ENCODE data around the gene OR10G4. TPM values are rescaled to one million over a fixed set of nuclear protein-coding genes. Genes with fewer than 3 reads are reported as not detected.

Gene OR10G4
- total RNA-seq (2014; rRNA removed; shearing (Covaris generic)) = not detected in 2 replicates
- not detected in 2 replicates for polyA plus RNA-seq (2016; fragmentation: Nextera tagmentation; extraction: Ambion mirVana)

GRCh38 chr11:124012697-124013096 is at the start of gene OR10G4:
TSS of gene OR10G4 (plus strand) at chr11:124012997. CDS start at chr11:124015575, 2,578 bp downstream.
- in situ Hi-C loops (cut with MboI) = no loop called here
- H3K27me3 ChIP-seq (replicated peaks; ENCODE audit: insufficient read depth) = no peaks in the 10 kb centered on the region
- H3K4me3 ChIP-seq = no peak within 1 kb of the TSS
- no peak within 1 kb of the TSS for H3K4me2 ChIP-seq (ENCODE audit: unreplicated experiment)
- no peak within 1 kb of the TSS for H3K9ac ChIP-seq
- TF ChIP-seq EZH2 (IDR thresholded peaks at IDR 0.05; ENCODE audit: insufficient read depth, poor library complexity, severe bottlenecking) = no peak
- TF ChIP-seq EZH2phosphoT487 (IDR thresholded peaks at IDR 0.05; ENCODE audit: insufficient read depth, low read depth) = no peak
- H3K4me1 ChIP-seq (ENCODE audit: insufficient read depth) = no peaks in the 10 kb centered on the region
- H2AFZ ChIP-seq = no peak within 1 kb of the TSS
- H3K9me2 ChIP-seq (ENCODE audit: insufficient read depth) = no peaks in the 10 kb centered on the region
- H3K79me2 ChIP-seq (ENCODE audit: insufficient read depth) = no peaks in the 10 kb centered on the region
- H3F3A ChIP-seq (ENCODE audit: insufficient read depth) = no peaks in the 10 kb centered on the region
- 18 to 21% methylated on average over 2 of the region's 2 CpGs for WGBS, 2 experiments (ENCODE audit: low coverage in 1 of 2, low lambda C conversion rate in 2 of 2, missing lambda C conversion rate in 2 of 2)
- H3K36me3 ChIP-seq (ENCODE audit: low read depth) = no peaks in the 10 kb centered on the region
- no peaks in the 10 kb centered on the region for H4K20me1 ChIP-seq (ENCODE audit: insufficient read depth)
- no peaks in the 10 kb centered on the region for H3K9me3 ChIP-seq (ENCODE audit: low read depth)
- no peak within 1 kb of the TSS for H3K27ac ChIP-seq
- no peak for DNase-seq

GRCh38 chr11:123973816-123974215 is 39.0 kb upstream of the OR10G4 start:
- in situ Hi-C loops (cut with MboI) = no loop called here
- no peaks in the 10 kb centered on the region for H3K9me2 ChIP-seq (ENCODE audit: insufficient read depth)
- H3K27me3 ChIP-seq (replicated peaks; ENCODE audit: insufficient read depth) = no peaks in the 10 kb centered on the region
- H4K20me1 ChIP-seq (ENCODE audit: insufficient read depth) = no peaks in the 10 kb centered on the region
- no peaks in the 10 kb centered on the region for H3K9me3 ChIP-seq (ENCODE audit: low read depth)
- no peaks in the 10 kb centered on the region for H3K36me3 ChIP-seq (ENCODE audit: low read depth)
- peaks cover 14% of the 10 kb centered on the region for H3K4me1 ChIP-seq (ENCODE audit: insufficient read depth)
- TF ChIP-seq EZH2 (IDR thresholded peaks at IDR 0.05; ENCODE audit: insufficient read depth, poor library complexity, severe bottlenecking) (no peak), EZH2phosphoT487 (IDR thresholded peaks at IDR 0.05; ENCODE audit: insufficient read depth, low read depth) (no peak)
- WGBS, 2 experiments (ENCODE audit: low coverage in 1 of 2, low lambda C conversion rate in 2 of 2, missing lambda C conversion rate in 2 of 2) = 0 to 4% methylated on average over 1 of the region's 1 CpG
- DNase-seq = peak; percentile 91
- peaks cover 13% of the 10 kb centered on the region for H3F3A ChIP-seq (ENCODE audit: insufficient read depth)
- no peaks in the 10 kb centered on the region for H3K79me2 ChIP-seq (ENCODE audit: insufficient read depth)
- H2AFZ ChIP-seq = no peak overlapping the region
- no peak overlapping the region for H3K9ac ChIP-seq
- H3K4me2 ChIP-seq (ENCODE audit: unreplicated experiment) = no peak overlapping the region
- no peak overlapping the region; the same call in 1 of the 2 replicates for H3K4me3 ChIP-seq
- peak overlapping the region; percentile 23; the same call in 1 of the 2 replicates for H3K27ac ChIP-seq

- H3K36me3 ChIP-seq (ENCODE audit: low read depth) = no peaks in the 10 kb centered on the region
- 82 to 84% methylated on average over 18 of the region's 18 CpGs for WGBS, 2 experiments (ENCODE audit: low coverage in 1 of 2, low lambda C conversion rate in 2 of 2, missing lambda C conversion rate in 2 of 2)
- H3K27ac ChIP-seq = no peak overlapping the region
- in situ Hi-C loops (cut with MboI) = no loop called here
- H3K27me3 ChIP-seq (replicated peaks; ENCODE audit: insufficient read depth) = no peaks in the 10 kb centered on the region; the same call in 1 of the 2 replicates
- no peak overlapping the region for H3K4me2 ChIP-seq (ENCODE audit: unreplicated experiment)
- TF ChIP-seq EZH2 (IDR thresholded peaks at IDR 0.05; ENCODE audit: insufficient read depth, poor library complexity, severe bottlenecking) (no peak), EZH2phosphoT487 (IDR thresholded peaks at IDR 0.05; ENCODE audit: insufficient read depth, low read depth) (no peak)
- H3K79me2 ChIP-seq (ENCODE audit: insufficient read depth) = no peaks in the 10 kb centered on the region
- peaks cover 14% of the 10 kb centered on the region for H3K4me1 ChIP-seq (ENCODE audit: insufficient read depth)
- no peak for DNase-seq
- no peaks in the 10 kb centered on the region for H4K20me1 ChIP-seq (ENCODE audit: insufficient read depth)
- no peak overlapping the region for H2AFZ ChIP-seq
- H3K9ac ChIP-seq = no peak overlapping the region
- H3K4me3 ChIP-seq = no peak overlapping the region
- H3K9me3 ChIP-seq (ENCODE audit: low read depth) = no peaks in the 10 kb centered on the region
- no peaks in the 10 kb centered on the region for H3K9me2 ChIP-seq (ENCODE audit: insufficient read depth)
- H3F3A ChIP-seq (ENCODE audit: insufficient read depth) = peaks cover 13% of the 10 kb centered on the region
Measured at GRCh38 chr11:123976770-123977560, 35.8 kb upstream of the OR10G4 start.

GRCh38 chr11:123977731-123978347 is 35.0 kb upstream of the OR10G4 start, which contains the start of gene OR10S1:
TSS of gene OR10S1 (minus strand) at chr11:123977781. CDS start at chr11:123977664, 117 bp downstream.
- Histone ChIP-seq H3K27ac (no peak within 1 kb of the TSS), H3K79me2 (ENCODE audit: insufficient read depth) (no peaks in the 10 kb centered on the region), H3K4me1 (ENCODE audit: insufficient read depth) (peaks cover 14% of the 10 kb centered on the region), H3F3A (ENCODE audit: insufficient read depth) (peaks cover 13% of the 10 kb centered on the region), H3K4me2 (ENCODE audit: unreplicated experiment) (no peak within 1 kb of the TSS), H4K20me1 (ENCODE audit: insufficient read depth) (no peaks in the 10 kb centered on the region), H3K27me3 (replicated peaks; ENCODE audit: insufficient read depth) (no peaks in the 10 kb centered on the region; the same call in 1 of the 2 replicates), H3K9me3 (ENCODE audit: low read depth) (no peaks in the 10 kb centered on the region), H3K9me2 (ENCODE audit: insufficient read depth) (no peaks in the 10 kb centered on the region), H2AFZ (no peak within 1 kb of the TSS), H3K9ac (no peak within 1 kb of the TSS), H3K4me3 (no peak within 1 kb of the TSS), H3K36me3 (ENCODE audit: low read depth) (no peaks in the 10 kb centered on the region)
- peak; percentile 1 for DNase-seq
- TF ChIP-seq EZH2phosphoT487 (IDR thresholded peaks at IDR 0.05; ENCODE audit: insufficient read depth, low read depth) = no peak
- TF ChIP-seq EZH2 (IDR thresholded peaks at IDR 0.05; ENCODE audit: insufficient read depth, poor library complexity, severe bottlenecking) = no peak
- in situ Hi-C loops (cut with MboI) = no loop called here

Measured in GM23248 (cell line).